Progenitor cell of endocrine pancreas (in vitro differentiated cells): ENCODE results near the gene ERCC2. TPM values are rescaled to one million over a fixed set of nuclear protein-coding genes. Genes with fewer than 3 reads are reported as not detected.

Experiments
- DNase-seq: peaks from one replicate; pipeline ENCODE4 v3.0.0; 2021; ENCODE audit warnings: low spot score; ENCODE audit not compliant: unreplicated experiment
- H3K27ac Mint-ChIP-seq: 2 replicates; pipeline ENCODE4 v1.8.0; 2021; ENCODE audit warnings: mild to moderate bottlenecking, moderate library complexity, mixed read lengths
- H3K27me3 Mint-ChIP-seq: 2 replicates; pipeline ENCODE4 v1.8.0; 2021; ENCODE audit warnings: mixed read lengths
- H3K36me3 Mint-ChIP-seq: 2 replicates; pipeline ENCODE4 v1.8.0; 2022; ENCODE audit warnings: mixed read lengths; ENCODE audit not compliant: insufficient read depth
- H3K4me1 Mint-ChIP-seq: 2 replicates; pipeline ENCODE4 v1.8.0; 2021; ENCODE audit warnings: low read depth, mixed read lengths
- H3K4me3 Mint-ChIP-seq: 2 replicates; pipeline ENCODE4 v1.8.0; 2021; ENCODE audit warnings: low read depth, mild to moderate bottlenecking, moderate library complexity, mixed read lengths
- H3K9me3 Mint-ChIP-seq: 2 replicates; pipeline ENCODE4 v1.8.0; 2021; ENCODE audit warnings: low read depth, mixed read lengths
- CTCF ChIP-seq: fragments of 200-600 bp; sonication (generic); IDR thresholded peaks from one replicate; pipeline ENCODE4 v1.5.0; 2021; ENCODE audit warnings: antibody characterized with exemption, mild to moderate bottlenecking; ENCODE audit not compliant: unreplicated experiment
- total RNA-seq: library from RNA; stranded (reverse); gene quantifications from 2 replicates; pipeline ENCODE4 v1.2.1, GENCODE V29; 2021

The ERCC2 gene
- total RNA-seq, 1 donor from 2014 or later = 63.8 TPM

- peaks cover 10% of the 10 kb centered on the region for H3K36me3 Mint-ChIP-seq
- peaks cover 13% of the 10 kb centered on the region for H3K27me3 Mint-ChIP-seq
- peaks cover 3% of the 10 kb centered on the region for H3K4me1 Mint-ChIP-seq
- no peak overlapping the region for H3K27ac Mint-ChIP-seq
- H3K9me3 Mint-ChIP-seq = no peaks in the 10 kb centered on the region
- no peak for TF ChIP-seq CTCF
- no peak for DNase-seq
- no peak overlapping the region for H3K4me3 Mint-ChIP-seq
Measured at GRCh38 chr19:45304141-45304926, 66.0 kb downstream of the ERCC2 start.

GRCh38 chr19:45303269-45304060 lies 66.9 kb downstream of the ERCC2 start:
- no peak overlapping the region for H3K27ac Mint-ChIP-seq
- H3K4me3 Mint-ChIP-seq = no peak overlapping the region
- H3K36me3 Mint-ChIP-seq = peaks cover 12% of the 10 kb centered on the region
- peaks cover 13% of the 10 kb centered on the region for H3K27me3 Mint-ChIP-seq
- no peaks in the 10 kb centered on the region for H3K9me3 Mint-ChIP-seq
- TF ChIP-seq CTCF = no peak
- H3K4me1 Mint-ChIP-seq = peaks cover 3% of the 10 kb centered on the region
- DNase-seq = no peak

GRCh38 chr19:45302416-45302815 lies 68.0 kb downstream of the ERCC2 start:
- DNase-seq = no peak
- Mint-ChIP-seq H3K4me1 (peaks cover 3% of the 10 kb centered on the region), H3K9me3 (no peaks in the 10 kb centered on the region), H3K36me3 (peaks cover 16% of the 10 kb centered on the region), H3K27ac (no peak overlapping the region), H3K4me3 (no peak overlapping the region), H3K27me3 (peaks cover 13% of the 10 kb centered on the region)
- TF ChIP-seq CTCF = no peak

Other genes starting within 250 kb of the ERCC2 start
- 0.34 and 0.53 TPM in 2 replicates for gene NKPD1, start 209.6 kb downstream of the ERCC2 start, total RNA-seq
- 40.4 and 43.8 TPM in 2 replicates for gene TRAPPC6A, start 192.3 kb downstream of the ERCC2 start, total RNA-seq
- gene BLOC1S3, start 191.8 kb downstream of the ERCC2 start, total RNA-seq = 8.7 and 9.1 TPM in 2 replicates
- gene EXOC3L2, start 125.2 kb downstream of the ERCC2 start, total RNA-seq = not detected in 2 replicates
- gene MARK4, start 119.3 kb downstream of the ERCC2 start, total RNA-seq = 57.5 and 60.4 TPM in 2 replicates
- gene CKM, start 47.7 kb downstream of the ERCC2 start, total RNA-seq = not detected in 2 replicates
- 1.1 and 1.6 TPM in 2 replicates for gene KLC3, start 29.8 kb downstream of the ERCC2 start, total RNA-seq
- 24.2 and 27.2 TPM in 2 replicates for gene PPP1R13L, start 34.5 kb upstream of the ERCC2 start, total RNA-seq
- 7.4 and 8.9 TPM in 2 replicates for gene POLR1G, start 36.1 kb upstream of the ERCC2 start, total RNA-seq
- 58.5 and 64.8 TPM in 2 replicates for gene ERCC1, start 53.3 kb upstream of the ERCC2 start, total RNA-seq
- 5.3 and 7.3 TPM in 2 replicates for gene FOSB, start 97.4 kb upstream of the ERCC2 start, total RNA-seq
- 17.9 and 21.6 TPM in 2 replicates for gene RTN2, start 126.5 kb upstream of the ERCC2 start, total RNA-seq
- 0.62 TPM in 1 of 2 replicates, not detected in the other for gene PPM1N, start 127.9 kb upstream of the ERCC2 start, total RNA-seq
- 93.4 and 94.9 TPM in 2 replicates for gene VASP, start 136.9 kb upstream of the ERCC2 start, total RNA-seq
- 14.4 and 16.5 TPM in 2 replicates for gene OPA3, start 214.2 kb upstream of the ERCC2 start, total RNA-seq
- not detected in 2 replicates for gene GPR4, start 231.6 kb upstream of the ERCC2 start, total RNA-seq